Endothelial cell (in vitro differentiated cells): ENCODE measurements around the gene PI4K2A. TPM values are rescaled to one million over a fixed set of nuclear protein-coding genes. Genes with fewer than 3 reads are reported as not detected.

ENCODE experiments used
- DNase-seq: peaks from one replicate; pipeline ENCODE4 v3.0.0; 2021; ENCODE audit warnings: low spot score
- H3K27ac Mint-ChIP-seq: one replicate; pipeline ENCODE4 v1.8.0; 2021; ENCODE audit warnings: mixed read lengths, inconsistent platforms; ENCODE audit not compliant: unreplicated experiment
- H3K27me3 Mint-ChIP-seq: one replicate; pipeline ENCODE4 v1.8.0; 2021; ENCODE audit warnings: mild to moderate bottlenecking, moderate library complexity, mixed read lengths, inconsistent platforms; ENCODE audit not compliant: unreplicated experiment
- H3K36me3 Mint-ChIP-seq: one replicate; pipeline ENCODE4 v1.8.0; 2021; ENCODE audit warnings: mild to moderate bottlenecking, low read depth, mixed read lengths, inconsistent platforms; ENCODE audit not compliant: unreplicated experiment
- H3K4me1 Mint-ChIP-seq: one replicate; pipeline ENCODE4 v1.8.0; 2021; ENCODE audit warnings: mild to moderate bottlenecking, mixed read lengths, inconsistent platforms; ENCODE audit not compliant: unreplicated experiment
- H3K4me3 Mint-ChIP-seq: one replicate; pipeline ENCODE4 v1.8.0; 2021; ENCODE audit warnings: mild to moderate bottlenecking, mixed read lengths, inconsistent platforms; ENCODE audit not compliant: unreplicated experiment
- H3K9me3 Mint-ChIP-seq: one replicate; pipeline ENCODE4 v1.8.0; 2021; ENCODE audit warnings: mixed read lengths, inconsistent platforms; ENCODE audit not compliant: unreplicated experiment
- total RNA-seq: library from RNA; stranded (reverse); fragmentation: NEBNext Ultra II Directional; extraction: Animal tissue kit (Norgen Biotek cat#: 25700); gene quantifications from one replicate; pipeline ENCODE4 v1.2.1, GENCODE V29; 2021; ENCODE audit not compliant: unreplicated experiment
- TF ChIP-seq, protein P1 (sequence below): fragments of 200-600 bp; sonication (generic); IDR thresholded peaks from one replicate; pipeline ENCODE4 v1.5.0; 2021; ENCODE audit warnings: antibody characterized with exemption; ENCODE audit not compliant: unreplicated experiment

PI4K2A gene
- total RNA-seq, 1 donor from 2014 or later: 35.4 TPM

DNA sequence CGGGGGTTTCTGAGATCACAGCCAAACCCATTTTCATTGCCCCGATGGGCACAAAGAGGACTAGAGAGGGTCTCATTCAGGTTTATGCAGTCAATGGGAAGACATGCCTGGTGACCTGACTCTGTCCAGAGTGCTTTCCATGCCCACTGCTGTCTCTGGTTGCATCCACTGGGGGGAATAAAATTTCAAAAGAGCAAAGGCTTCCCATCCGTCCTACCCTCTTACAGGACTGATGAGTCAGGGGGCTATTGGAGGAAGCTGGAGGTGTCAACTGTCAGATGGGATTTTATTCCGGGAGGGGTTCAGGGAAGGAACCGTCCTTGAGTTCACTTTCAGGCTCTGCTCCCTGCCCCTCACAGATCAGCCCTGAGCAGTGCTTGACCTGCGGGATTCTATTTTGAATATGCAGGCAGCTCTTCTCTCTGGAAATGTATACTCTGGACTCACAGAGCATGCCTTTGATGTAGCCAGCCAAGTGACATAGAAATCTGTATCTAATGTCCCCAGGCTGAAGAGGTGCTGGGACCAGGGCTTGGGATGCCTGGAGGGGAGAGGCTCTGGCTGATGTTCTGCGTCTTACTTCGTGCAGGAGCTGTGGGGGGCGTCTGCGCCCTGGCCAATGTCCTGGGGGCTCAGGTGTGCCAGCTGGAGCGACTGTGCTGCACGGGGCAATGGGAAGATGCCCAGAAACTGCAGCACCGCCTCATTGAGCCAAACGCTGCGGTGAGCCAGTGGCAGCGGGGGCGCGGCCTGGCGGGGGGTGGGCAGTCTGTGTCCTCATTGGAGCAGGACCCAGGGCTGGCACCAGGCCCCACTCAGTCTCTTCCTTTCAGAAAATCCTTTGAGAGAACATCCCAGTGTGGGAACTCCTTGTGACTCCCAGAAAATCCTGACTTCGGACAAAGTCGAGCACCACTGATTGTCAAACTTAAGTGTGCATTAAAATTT is 38.9 kb upstream of the PI4K2A start:
- Mint-ChIP-seq H3K4me3 (no peak overlapping the region), H3K4me1 (peaks cover 3% of the 10 kb centered on the region), H3K27ac (no peak overlapping the region), H3K36me3 (no peaks in the 10 kb centered on the region), H3K9me3 (no peaks in the 10 kb centered on the region), H3K27me3 (peaks cover 9% of the 10 kb centered on the region)
- TF ChIP-seq, protein P1, sequence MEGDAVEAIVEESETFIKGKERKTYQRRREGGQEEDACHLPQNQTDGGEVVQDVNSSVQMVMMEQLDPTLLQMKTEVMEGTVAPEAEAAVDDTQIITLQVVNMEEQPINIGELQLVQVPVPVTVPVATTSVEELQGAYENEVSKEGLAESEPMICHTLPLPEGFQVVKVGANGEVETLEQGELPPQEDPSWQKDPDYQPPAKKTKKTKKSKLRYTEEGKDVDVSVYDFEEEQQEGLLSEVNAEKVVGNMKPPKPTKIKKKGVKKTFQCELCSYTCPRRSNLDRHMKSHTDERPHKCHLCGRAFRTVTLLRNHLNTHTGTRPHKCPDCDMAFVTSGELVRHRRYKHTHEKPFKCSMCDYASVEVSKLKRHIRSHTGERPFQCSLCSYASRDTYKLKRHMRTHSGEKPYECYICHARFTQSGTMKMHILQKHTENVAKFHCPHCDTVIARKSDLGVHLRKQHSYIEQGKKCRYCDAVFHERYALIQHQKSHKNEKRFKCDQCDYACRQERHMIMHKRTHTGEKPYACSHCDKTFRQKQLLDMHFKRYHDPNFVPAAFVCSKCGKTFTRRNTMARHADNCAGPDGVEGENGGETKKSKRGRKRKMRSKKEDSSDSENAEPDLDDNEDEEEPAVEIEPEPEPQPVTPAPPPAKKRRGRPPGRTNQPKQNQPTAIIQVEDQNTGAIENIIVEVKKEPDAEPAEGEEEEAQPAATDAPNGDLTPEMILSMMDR: no peak
- no peak for DNase-seq

DNA sequence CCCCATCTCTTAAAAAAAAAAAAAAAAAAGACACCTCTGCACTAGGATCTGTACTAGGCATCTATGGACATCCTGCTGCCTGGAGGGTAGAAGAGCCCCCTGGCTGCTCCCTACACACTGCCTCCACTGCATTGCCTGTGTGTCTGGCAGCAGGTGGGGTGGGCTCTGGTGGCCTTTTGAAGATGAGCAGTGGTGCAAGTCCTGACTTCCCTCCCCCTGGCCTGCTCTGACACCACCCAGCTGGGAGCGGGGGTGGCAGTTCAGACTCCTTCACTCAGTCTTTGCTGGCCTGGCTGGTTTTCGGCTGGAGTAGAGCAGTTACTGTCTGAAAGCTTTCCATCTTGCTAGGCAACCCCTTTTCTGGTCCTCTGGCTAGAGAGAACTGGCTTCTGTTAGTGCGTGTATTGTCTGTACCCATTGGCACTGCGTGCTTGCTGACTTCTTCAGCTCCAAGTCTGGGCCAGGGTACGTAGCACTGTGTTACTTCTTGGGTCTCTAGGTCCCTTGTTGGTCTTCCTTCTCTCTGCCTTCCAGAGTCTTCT is 33.3 kb upstream of the PI4K2A start:
- Mint-ChIP-seq H3K27ac (no peak overlapping the region), H3K27me3 (no peaks in the 10 kb centered on the region), H3K36me3 (no peaks in the 10 kb centered on the region), H3K9me3 (no peaks in the 10 kb centered on the region), H3K4me3 (no peak overlapping the region), H3K4me1 (no peaks in the 10 kb centered on the region)
- DNase-seq: no peak
- TF ChIP-seq, protein P1: no peak

DNA sequence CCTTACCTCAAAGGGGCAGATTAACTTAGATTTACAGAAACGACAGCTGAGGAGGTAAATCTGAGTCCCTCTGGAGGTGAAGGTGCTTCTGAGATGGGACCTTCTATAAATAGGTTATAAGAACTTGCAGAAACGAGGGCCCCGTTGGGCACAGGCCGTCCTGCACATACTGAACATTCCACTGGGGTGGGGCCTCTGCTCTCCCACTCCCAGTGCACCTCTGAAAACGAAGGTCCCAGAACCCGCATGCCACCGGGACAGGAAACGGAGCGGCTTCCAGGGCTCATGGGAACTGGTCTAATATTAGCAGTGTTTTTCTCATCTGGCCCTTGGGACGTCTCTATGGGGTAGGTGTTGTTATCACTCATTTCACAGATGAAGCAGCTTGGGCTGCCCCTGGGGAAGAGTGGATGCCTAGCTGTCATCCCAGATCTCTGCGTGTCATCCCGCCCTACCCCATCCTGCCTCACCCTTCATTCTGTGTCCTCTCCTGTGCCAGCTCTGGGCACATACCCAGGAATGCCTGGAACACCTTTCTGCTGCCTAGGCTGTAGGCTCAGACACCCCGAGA is 31.4 kb upstream of the PI4K2A start:
- H3K4me1 Mint-ChIP-seq: no peaks in the 10 kb centered on the region
- H3K36me3 Mint-ChIP-seq: no peaks in the 10 kb centered on the region
- DNase-seq: no peak
- H3K27me3 Mint-ChIP-seq: no peaks in the 10 kb centered on the region
- TF ChIP-seq, protein P1: no peak
- no peak overlapping the region for H3K27ac Mint-ChIP-seq
- H3K4me3 Mint-ChIP-seq: no peak overlapping the region
- no peaks in the 10 kb centered on the region for H3K9me3 Mint-ChIP-seq

DNA sequence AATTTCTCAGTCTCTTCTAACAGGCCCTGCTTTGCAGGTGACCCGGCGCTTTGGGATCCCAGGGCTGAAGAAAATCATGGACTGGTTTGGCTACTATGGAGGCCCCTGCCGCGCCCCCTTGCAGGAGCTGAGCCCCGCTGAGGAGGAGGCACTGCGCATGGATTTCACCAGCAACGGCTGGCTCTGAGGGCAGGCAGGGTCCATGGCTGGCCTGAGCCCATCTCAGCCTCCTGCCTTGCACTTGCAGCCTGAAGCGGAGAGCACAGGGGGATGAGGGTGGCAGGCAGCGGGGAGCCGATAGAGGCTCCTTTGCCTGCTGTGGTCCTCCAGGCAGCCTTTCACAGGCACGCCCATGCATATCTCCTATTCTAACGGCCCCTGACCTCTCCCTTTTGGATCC is 29.0 kb upstream of the PI4K2A start:
- Mint-ChIP-seq H3K27ac (no peak overlapping the region), H3K27me3 (no peaks in the 10 kb centered on the region), H3K9me3 (no peaks in the 10 kb centered on the region), H3K4me1 (no peaks in the 10 kb centered on the region), H3K4me3 (no peak overlapping the region), H3K36me3 (no peaks in the 10 kb centered on the region)
- TF ChIP-seq, protein P1: no peak
- no peak for DNase-seq

DNA sequence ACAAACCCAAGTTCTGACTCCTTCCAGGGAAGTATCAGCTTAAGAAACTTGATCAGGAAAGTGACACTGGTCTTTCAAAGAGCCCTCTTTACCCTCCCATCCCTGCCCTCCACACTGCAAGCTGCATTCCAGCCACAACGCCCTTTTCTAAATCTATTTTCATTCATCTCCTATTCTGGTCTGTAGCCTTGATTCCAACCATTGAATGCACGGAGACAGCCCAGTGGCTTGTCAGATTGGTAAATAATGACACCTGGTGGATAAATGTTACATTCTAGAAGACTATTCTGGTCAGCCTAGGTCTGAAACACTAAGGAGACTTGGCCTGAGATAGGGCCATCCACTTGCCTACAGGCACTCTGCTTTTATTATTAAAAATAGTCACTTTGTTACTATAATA is 28.1 kb upstream of the PI4K2A start:
- H3K27ac Mint-ChIP-seq: no peak overlapping the region
- no peaks in the 10 kb centered on the region for H3K4me1 Mint-ChIP-seq

More for the DNA sequence above, 28.1 kb upstream of the PI4K2A start:
- Mint-ChIP-seq H3K36me3 (peaks cover 4% of the 10 kb centered on the region), H3K9me3 (no peaks in the 10 kb centered on the region), H3K27me3 (no peaks in the 10 kb centered on the region), H3K4me3 (no peak overlapping the region)
- TF ChIP-seq, protein P1: no peak
- DNase-seq: no peak
